ENCODE results near the gene TNFRSF14. TPM values are rescaled to one million over a fixed set of nuclear protein-coding genes. Genes with fewer than 3 reads are reported as not detected.

TNFRSF14 gene
- total and polyA plus RNA-seq, 9 donors, result 11.0 to 33.8 (median 15.2) TPM

DNA sequence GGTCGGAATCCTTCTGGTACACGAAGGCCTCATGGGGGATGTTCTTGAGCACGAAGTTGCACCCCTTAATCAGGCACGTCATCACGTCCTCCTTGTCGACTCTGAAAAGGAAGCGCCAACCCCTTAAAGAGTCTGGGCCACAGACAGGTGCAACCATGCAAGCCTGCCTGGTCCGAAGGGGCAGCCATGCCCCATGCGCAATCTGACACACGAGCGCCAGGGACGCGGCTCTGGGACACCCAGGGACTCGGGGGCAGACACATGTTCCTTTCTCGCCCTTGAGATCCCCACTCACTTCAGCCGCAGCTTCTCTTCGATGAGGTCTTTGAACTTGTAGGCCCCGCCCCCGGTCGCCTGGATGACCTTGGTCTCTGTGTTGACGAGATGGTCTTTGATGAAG is 35.4 kb upstream of the TNFRSF14 start:
- Histone ChIP-seq H3K4me3 (ENCODE audit: low read length) (no peak overlapping the region), H3K36me3 (ENCODE audit: control insufficient read depth, insufficient read depth, low read length) (peaks cover 59% of the 10 kb centered on the region), H3K9me3 (replicated peaks; ENCODE audit: control insufficient read depth, low read depth, low read length) (no peaks in the 10 kb centered on the region), H3K27ac (ENCODE audit: low read length) (no peak overlapping the region), H3K27me3 (ENCODE audit: control insufficient read depth, insufficient read depth, low read length) (no peaks in the 10 kb centered on the region), H3K4me1 (ENCODE audit: control insufficient read depth, insufficient read depth, low read length) (peaks cover 23% of the 10 kb centered on the region)
- DNase-seq, result no peak
- 90% methylated on average over 20 of the region's 21 CpGs for WGBS (ENCODE audit: insufficient coverage)

DNA sequence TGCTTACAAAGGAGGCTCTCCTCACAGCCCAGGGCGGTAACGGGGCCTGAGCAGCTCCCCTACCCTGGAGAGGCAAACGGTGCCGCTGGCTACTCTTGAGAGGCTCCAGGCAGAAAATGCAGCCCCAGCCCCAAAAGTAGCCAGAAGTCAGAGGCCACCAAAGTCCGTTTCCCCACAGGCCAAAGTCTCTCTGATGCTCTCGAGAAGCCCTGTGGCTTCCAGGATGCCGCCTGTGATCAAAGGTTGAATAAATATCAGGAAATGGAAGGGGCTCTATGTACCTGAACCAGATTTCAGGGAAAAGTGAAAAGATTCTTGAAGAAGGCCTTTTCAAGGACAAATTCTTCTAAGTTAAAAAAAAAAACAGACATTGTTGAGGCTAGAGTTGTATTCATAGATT is 33.9 kb upstream of the TNFRSF14 start:
- no peak overlapping the region for H3K4me3 ChIP-seq (ENCODE audit: low read length)
- 87% methylated on average over 7 of the region's 7 CpGs for WGBS (ENCODE audit: insufficient coverage)
- peaks cover 29% of the 10 kb centered on the region for H3K4me1 ChIP-seq (ENCODE audit: control insufficient read depth, insufficient read depth, low read length)

DNA sequence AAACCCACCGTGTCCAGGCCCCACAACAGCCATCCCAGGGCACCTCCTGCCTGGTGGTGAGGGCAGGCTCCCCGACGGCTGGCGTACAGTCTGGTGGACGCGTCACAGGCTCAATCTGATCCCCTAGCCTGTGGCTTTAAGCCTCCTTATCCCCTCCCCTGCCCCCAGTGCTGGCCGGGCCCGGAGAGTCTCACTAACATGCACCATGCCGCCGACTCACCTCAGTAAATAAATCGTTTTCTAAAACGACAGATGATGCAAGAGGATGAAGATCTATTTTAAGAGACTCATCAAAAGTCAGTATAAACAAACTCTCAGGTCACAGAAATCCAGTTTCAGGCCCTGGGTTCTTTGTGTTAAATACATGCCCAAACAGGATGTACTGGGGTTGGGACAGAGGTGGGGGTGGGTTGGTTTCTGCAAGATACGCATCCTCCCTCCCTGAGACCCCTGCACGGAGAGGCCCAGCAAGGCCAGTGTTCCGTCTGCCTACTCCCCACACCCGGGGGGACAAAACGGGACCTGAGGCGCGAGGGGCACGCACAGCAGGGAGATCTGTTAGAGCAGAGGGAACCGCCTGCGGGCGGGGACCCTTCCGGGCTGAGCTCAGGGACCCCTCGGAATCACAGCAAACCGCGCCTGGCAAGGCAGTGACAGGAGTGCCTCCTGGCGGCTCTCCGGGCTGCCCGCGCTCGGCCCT is 32.8 kb upstream of the TNFRSF14 start:
- H3K9me3 ChIP-seq (replicated peaks; ENCODE audit: control insufficient read depth, low read depth, low read length), result no peaks in the 10 kb centered on the region
- H3K4me3 ChIP-seq (ENCODE audit: low read length), result no peak overlapping the region
- no peak for DNase-seq
- H3K36me3 ChIP-seq (ENCODE audit: control insufficient read depth, insufficient read depth, low read length), result peaks cover 34% of the 10 kb centered on the region
- H3K27ac ChIP-seq (ENCODE audit: low read length), result no peak overlapping the region
- peaks cover 7% of the 10 kb centered on the region for H3K27me3 ChIP-seq (ENCODE audit: control insufficient read depth, insufficient read depth, low read length)
- WGBS (ENCODE audit: insufficient coverage), result 52% methylated on average over 21 of the region's 32 CpGs
- H3K4me1 ChIP-seq (ENCODE audit: control insufficient read depth, insufficient read depth, low read length), result peaks cover 41% of the 10 kb centered on the region

More for the DNA sequence above, 33.9 kb upstream of the TNFRSF14 start:
- H3K27ac ChIP-seq (ENCODE audit: low read length), result no peak overlapping the region
- peaks cover 45% of the 10 kb centered on the region for H3K36me3 ChIP-seq (ENCODE audit: control insufficient read depth, insufficient read depth, low read length)
- no peak for DNase-seq
- H3K9me3 ChIP-seq (replicated peaks; ENCODE audit: control insufficient read depth, low read depth, low read length), result no peaks in the 10 kb centered on the region
- peaks cover under 1% of the 10 kb centered on the region for H3K27me3 ChIP-seq (ENCODE audit: control insufficient read depth, insufficient read depth, low read length)

DNA sequence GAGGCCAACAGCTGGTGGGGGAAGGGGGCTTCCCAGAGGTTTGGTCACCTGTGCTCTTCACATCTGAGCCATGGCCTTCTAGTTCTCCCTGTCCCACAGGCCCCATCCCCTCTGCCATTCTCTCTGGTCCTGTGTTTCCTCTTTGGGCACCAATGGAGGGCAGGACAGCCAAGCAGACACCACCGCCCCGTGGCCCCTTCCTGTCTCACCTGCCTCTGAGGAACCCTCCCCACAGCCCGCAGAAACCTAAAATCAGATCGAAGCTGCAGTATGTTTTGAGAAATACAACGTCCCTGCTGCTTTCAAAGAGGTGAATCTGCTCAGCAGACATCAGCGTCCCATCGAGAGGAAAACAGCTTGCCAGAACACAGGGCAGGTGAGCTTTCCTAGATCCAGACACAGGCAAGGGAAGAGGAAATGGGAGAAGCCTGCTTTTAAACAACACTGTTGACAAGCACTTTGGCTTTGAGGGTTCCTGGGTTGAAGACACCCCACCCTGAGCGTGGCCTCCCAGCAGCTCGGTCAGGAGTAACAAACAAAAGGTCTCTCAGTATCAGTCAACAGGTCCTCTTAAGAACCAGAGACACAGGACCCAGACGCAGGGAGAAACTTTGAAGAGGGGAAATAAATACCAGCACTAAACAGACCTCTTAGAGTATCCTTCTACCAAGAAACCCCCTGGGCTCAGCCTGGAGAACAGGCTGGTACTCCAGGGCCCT is 32.1 kb upstream of the TNFRSF14 start:
- no peak overlapping the region for H3K27ac ChIP-seq (ENCODE audit: low read length)
- H3K36me3 ChIP-seq (ENCODE audit: control insufficient read depth, insufficient read depth, low read length), result peaks cover 27% of the 10 kb centered on the region
- peaks cover 14% of the 10 kb centered on the region for H3K27me3 ChIP-seq (ENCODE audit: control insufficient read depth, insufficient read depth, low read length)
- 64% methylated on average over 6 of the region's 10 CpGs for WGBS (ENCODE audit: insufficient coverage)
- no peak overlapping the region for H3K4me3 ChIP-seq (ENCODE audit: low read length)
- H3K9me3 ChIP-seq (replicated peaks; ENCODE audit: control insufficient read depth, low read depth, low read length), result no peaks in the 10 kb centered on the region
- no peak for DNase-seq
- H3K4me1 ChIP-seq (ENCODE audit: control insufficient read depth, insufficient read depth, low read length), result peaks cover 48% of the 10 kb centered on the region

DNA sequence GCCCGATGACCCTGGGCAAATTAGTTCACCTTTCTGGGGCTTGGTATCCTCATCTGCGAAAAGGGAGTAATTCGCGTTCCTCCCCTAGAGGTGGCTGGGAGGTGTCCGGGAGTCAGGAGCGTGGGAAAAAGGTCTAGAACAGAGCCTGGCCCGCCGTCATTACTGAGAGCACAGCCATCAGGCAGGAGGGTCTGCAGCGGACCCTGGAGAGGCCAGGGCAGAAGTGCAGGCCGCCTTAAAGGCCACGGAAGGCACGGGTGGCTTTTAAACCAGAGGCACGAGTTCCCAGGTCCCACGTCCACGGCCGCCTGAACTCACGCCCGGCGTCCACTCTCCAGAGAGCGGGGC is 30.6 kb upstream of the TNFRSF14 start:
- H3K4me1 ChIP-seq (ENCODE audit: control insufficient read depth, insufficient read depth, low read length), result peaks cover 58% of the 10 kb centered on the region
- H3K27ac ChIP-seq (ENCODE audit: low read length), result no peak overlapping the region
- H3K36me3 ChIP-seq (ENCODE audit: control insufficient read depth, insufficient read depth, low read length), result peaks cover 13% of the 10 kb centered on the region
- peaks cover 25% of the 10 kb centered on the region for H3K27me3 ChIP-seq (ENCODE audit: control insufficient read depth, insufficient read depth, low read length)
- H3K4me3 ChIP-seq (ENCODE audit: low read length), result peak overlapping the region; percentile 91
- no peak for DNase-seq
- H3K9me3 ChIP-seq (replicated peaks; ENCODE audit: control insufficient read depth, low read depth, low read length), result no peaks in the 10 kb centered on the region
- WGBS (ENCODE audit: insufficient coverage), result 2% methylated on average over 19 of the region's 20 CpGs

DNA sequence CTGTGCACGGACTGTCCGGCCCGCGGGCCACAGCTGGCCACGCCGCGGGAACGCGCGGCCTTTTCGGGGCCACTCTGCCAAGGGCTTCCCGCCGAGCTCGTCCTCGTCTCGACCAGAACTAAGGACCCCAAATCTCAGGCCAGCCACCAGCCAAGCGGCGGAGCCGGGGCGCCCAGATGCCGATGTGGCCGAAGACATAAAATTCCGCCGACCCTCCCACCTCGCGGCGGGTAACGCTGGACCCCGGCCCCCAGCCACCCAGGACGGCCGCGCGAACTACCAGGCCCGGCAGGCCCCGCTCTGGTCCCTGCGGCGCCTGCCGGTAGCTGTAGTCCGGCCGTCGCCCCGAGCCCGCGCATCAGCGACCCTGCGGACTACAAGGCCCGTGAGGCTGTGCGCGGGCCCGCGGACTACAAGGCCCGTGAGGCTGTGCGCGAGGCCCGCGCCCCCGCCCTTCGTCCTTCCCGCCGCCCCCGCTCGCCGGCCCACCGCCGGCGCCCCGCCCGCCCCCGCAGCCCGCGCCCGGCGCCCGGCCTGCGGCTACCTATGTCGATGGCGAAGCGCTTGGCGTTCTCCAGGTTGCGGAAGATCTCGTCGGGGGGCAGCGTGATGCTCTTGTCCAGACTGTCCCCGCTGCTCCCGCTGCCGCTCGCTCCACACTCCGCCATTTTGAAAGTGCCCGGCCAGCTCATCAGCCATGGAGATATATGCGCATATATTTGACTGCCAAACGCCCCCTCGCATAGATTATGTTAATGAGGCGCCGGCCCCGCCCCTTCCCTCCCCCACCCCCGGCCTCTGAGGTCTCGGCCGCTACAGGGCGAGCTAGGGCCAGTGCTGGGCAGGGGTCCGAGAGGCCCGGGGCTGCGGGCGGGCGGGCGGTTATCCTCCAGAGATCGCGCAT is 30.0 kb upstream of the TNFRSF14 start, which contains the start of gene PANK4:
PANK4 (minus strand) TSS at position 677 of the 904 bp plus-strand sequence; CDS start at position 668, 9 bp downstream.
- WGBS (ENCODE audit: insufficient coverage), result under 1% methylated on average over 96 of the region's 107 CpGs
- DNase-seq, result peak; percentile 98
- H3K27me3 ChIP-seq (ENCODE audit: control insufficient read depth, insufficient read depth, low read length), result peaks cover 31% of the 10 kb centered on the region
- H3K36me3 ChIP-seq (ENCODE audit: control insufficient read depth, insufficient read depth, low read length), result peaks cover 7% of the 10 kb centered on the region
- peak within 1 kb of the TSS; percentile 78 for H3K27ac ChIP-seq (ENCODE audit: low read length)
- no peaks in the 10 kb centered on the region for H3K9me3 ChIP-seq (replicated peaks; ENCODE audit: control insufficient read depth, low read depth, low read length)
- peaks cover 64% of the 10 kb centered on the region for H3K4me1 ChIP-seq (ENCODE audit: control insufficient read depth, insufficient read depth, low read length)
- peak within 1 kb of the TSS; percentile 91 for H3K4me3 ChIP-seq (ENCODE audit: low read length)

DNA sequence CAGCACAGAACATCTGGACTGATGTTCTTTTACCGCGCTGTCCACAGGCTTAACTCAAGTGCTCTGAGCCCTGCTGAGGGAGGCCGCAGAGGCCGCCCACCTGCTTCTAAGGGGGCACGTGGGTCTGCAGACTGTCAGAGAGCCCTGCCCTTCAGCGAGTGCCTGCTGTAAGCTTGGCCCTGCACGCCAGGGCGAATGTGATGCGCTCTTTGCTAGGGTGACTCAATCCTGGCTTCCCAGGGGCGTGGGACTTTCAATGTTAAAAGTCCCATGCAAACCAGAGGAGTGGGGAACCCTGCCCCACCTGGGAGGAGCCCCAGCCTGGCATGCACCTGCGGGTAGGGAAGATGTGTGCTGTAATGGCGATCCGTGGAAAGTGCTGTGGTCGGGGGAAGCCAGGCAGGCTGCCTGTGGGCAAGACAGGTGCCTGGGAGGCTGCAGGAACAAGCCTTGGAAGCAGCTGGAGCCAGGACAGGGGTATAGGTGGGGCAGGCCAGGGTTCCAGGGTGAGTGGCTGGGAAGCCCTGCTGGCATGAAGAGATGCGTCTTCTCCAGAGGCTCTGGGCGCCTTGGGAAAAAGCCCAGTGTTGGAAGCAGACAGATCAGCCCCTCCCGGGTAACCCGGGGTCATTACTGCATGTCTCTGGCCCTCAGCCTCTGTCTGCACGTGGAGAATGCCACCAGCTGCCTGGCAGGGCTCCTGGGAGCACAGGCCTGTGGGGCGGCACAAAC is 29.2 kb upstream of the TNFRSF14 start:
- peaks cover 40% of the 10 kb centered on the region for H3K27me3 ChIP-seq (ENCODE audit: control insufficient read depth, insufficient read depth, low read length)
- H3K4me1 ChIP-seq (ENCODE audit: control insufficient read depth, insufficient read depth, low read length), result peaks cover 71% of the 10 kb centered on the region
- peak overlapping the region; percentile 42 for H3K4me3 ChIP-seq (ENCODE audit: low read length)
- H3K36me3 ChIP-seq (ENCODE audit: control insufficient read depth, insufficient read depth, low read length), result peaks cover 2% of the 10 kb centered on the region
- WGBS (ENCODE audit: insufficient coverage), result 25% methylated on average over 19 of the region's 20 CpGs
- no peaks in the 10 kb centered on the region for H3K9me3 ChIP-seq (replicated peaks; ENCODE audit: control insufficient read depth, low read depth, low read length)
- H3K27ac ChIP-seq (ENCODE audit: low read length), result peak overlapping the region; percentile 62
- DNase-seq, result peak; percentile 72

DNA sequence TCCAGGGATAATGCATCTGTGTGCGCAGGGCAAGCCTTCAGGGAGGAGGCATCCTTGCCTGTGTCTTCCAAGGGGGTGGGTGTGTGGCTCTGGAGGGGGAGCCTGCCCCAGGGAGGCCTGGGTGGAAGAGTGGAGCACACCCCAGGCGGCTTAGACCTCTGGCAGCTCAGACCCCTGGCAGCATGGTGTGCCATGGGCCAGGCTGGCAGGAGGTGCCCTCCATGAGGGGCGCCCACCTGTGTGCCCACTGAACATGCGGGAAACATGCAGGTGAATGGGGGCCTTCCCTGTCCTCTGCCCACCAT is 28.7 kb upstream of the TNFRSF14 start:
- peaks cover 45% of the 10 kb centered on the region for H3K27me3 ChIP-seq (ENCODE audit: control insufficient read depth, insufficient read depth, low read length)
- no peak overlapping the region for H3K4me3 ChIP-seq (ENCODE audit: low read length)

DNA sequence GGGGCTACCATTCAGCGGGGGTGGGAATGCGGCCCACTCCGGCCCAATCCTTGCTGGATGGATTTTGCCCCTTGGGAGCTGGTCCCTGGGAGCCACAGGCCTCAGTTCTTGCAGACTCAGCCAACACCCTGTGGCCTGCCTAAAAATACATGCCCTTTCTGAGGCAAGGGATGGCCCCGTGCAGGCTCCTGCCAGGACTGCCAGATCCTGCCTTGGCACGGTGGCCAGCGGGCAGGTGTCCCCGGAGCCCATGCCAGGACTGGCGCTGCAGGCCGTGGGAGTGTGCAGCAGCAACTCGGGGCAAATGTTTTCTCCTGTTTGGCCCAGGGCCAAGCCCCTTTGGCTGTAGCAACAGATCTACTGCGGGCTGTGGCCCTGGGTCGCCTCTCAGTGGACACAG is 28.2 kb upstream of the TNFRSF14 start:
- no peak overlapping the region for H3K27ac ChIP-seq (ENCODE audit: low read length)
- WGBS (ENCODE audit: insufficient coverage), result 77% methylated on average over 11 of the region's 12 CpGs
- no peaks in the 10 kb centered on the region for H3K36me3 ChIP-seq (ENCODE audit: control insufficient read depth, insufficient read depth, low read length)
- H3K4me3 ChIP-seq (ENCODE audit: low read length), result no peak overlapping the region
- no peak for DNase-seq
- H3K27me3 ChIP-seq (ENCODE audit: control insufficient read depth, insufficient read depth, low read length), result peaks cover 50% of the 10 kb centered on the region
- peaks cover 78% of the 10 kb centered on the region for H3K4me1 ChIP-seq (ENCODE audit: control insufficient read depth, insufficient read depth, low read length)
- H3K9me3 ChIP-seq (replicated peaks; ENCODE audit: control insufficient read depth, low read depth, low read length), result no peaks in the 10 kb centered on the region

More for the DNA sequence above, 28.7 kb upstream of the TNFRSF14 start:
- Histone ChIP-seq H3K9me3 (replicated peaks; ENCODE audit: control insufficient read depth, low read depth, low read length) (no peaks in the 10 kb centered on the region), H3K36me3 (ENCODE audit: control insufficient read depth, insufficient read depth, low read length) (peaks cover 2% of the 10 kb centered on the region), H3K27ac (ENCODE audit: low read length) (no peak overlapping the region), H3K4me1 (ENCODE audit: control insufficient read depth, insufficient read depth, low read length) (peaks cover 75% of the 10 kb centered on the region)
- 89% methylated on average over 4 of the region's 4 CpGs for WGBS (ENCODE audit: insufficient coverage)
- DNase-seq, result no peak

Data from muscle of leg (tissue), 11 donors.